ENCODE data around the gene IQSEC3. TPM values are rescaled to one million over a fixed set of nuclear protein-coding genes. Genes with fewer than 3 reads are reported as not detected.

Gene IQSEC3
- total RNA-seq, 6 donors from 2014 or later = 2.1 to 19.0 (median 8.2) TPM

DNA sequence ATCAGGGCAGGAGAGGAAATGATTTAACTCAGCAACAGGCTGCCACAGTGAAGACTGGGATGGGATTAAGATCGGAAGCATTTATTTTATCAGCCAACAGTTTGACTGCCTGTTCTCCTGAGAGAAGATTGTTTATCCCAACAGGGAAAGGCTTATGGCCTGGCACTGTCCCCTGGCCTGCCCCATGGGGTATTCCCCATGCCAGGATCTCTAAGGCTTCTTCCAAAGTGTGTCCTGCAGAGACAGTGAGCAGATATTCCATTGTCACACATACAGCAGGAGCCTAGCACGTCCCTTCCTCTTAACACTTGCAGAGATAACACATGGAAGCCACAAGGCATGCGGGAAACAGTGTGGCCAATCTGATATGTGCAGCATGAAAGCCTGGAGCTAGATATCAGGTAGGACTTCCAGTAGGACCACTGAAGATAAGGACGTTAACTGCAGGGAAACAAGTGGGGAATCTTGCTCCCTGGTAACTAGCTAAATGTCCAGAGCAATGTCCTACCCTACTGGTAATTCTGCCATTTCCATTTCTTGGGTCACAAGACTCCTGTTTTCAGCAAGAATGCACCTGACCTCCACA lies 48.2 kb downstream of the IQSEC3 start:
- Histone ChIP-seq H3K27me3 (no peaks in the 10 kb centered on the region), H3K4me3 (no peak overlapping the region), H3K27ac (no peak overlapping the region), H3K4me1 (no peaks in the 10 kb centered on the region), H3K36me3 (no peaks in the 10 kb centered on the region), H3K9me3 (no peaks in the 10 kb centered on the region)
- DNase-seq (no peak), ATAC-seq (ENCODE audit: low FRiP score in 2 of 2) (no peak)
- WGBS, 2 donors = 46 to 73% methylated on average over 3 to 4 of the region's 4 CpGs
- TF ChIP-seq POLR2AphosphoS5 (IDR thresholded peaks at IDR 0.05) = no peak
- TF ChIP-seq, protein P1, sequence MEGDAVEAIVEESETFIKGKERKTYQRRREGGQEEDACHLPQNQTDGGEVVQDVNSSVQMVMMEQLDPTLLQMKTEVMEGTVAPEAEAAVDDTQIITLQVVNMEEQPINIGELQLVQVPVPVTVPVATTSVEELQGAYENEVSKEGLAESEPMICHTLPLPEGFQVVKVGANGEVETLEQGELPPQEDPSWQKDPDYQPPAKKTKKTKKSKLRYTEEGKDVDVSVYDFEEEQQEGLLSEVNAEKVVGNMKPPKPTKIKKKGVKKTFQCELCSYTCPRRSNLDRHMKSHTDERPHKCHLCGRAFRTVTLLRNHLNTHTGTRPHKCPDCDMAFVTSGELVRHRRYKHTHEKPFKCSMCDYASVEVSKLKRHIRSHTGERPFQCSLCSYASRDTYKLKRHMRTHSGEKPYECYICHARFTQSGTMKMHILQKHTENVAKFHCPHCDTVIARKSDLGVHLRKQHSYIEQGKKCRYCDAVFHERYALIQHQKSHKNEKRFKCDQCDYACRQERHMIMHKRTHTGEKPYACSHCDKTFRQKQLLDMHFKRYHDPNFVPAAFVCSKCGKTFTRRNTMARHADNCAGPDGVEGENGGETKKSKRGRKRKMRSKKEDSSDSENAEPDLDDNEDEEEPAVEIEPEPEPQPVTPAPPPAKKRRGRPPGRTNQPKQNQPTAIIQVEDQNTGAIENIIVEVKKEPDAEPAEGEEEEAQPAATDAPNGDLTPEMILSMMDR (IDR thresholded peaks at IDR 0.05) = no peak
- no peak for TF ChIP-seq EP300 (IDR thresholded peaks at IDR 0.05)
- no peak for TF ChIP-seq POLR2A (IDR thresholded peaks at IDR 0.05)

DNA sequence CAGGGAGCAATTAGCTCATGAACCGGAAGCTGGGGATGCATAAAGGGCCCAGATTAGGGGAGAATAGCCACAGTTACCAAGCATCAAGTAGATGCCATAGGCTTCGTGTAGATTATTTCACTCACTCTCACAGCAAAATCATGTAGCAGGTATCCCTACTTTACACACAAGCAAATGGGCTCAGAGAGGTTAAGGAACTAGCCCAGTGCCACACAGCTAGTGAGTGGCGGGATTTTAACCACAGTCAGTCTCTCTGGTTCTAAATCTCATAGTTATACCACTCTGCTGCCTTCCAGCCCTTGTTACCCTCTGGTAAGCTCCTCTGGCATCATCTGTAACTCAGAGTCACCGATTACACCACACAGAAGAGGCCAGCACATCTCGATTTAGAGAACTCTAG lies 49.0 kb downstream of the IQSEC3 start:
- Histone ChIP-seq H3K9me3 (no peaks in the 10 kb centered on the region), H3K4me1 (no peaks in the 10 kb centered on the region), H3K27me3 (no peaks in the 10 kb centered on the region), H3K36me3 (no peaks in the 10 kb centered on the region), H3K4me3 (no peak overlapping the region), H3K27ac (no peak overlapping the region)
- TF ChIP-seq POLR2AphosphoS5 (IDR thresholded peaks at IDR 0.05) (no peak), EP300 (IDR thresholded peaks at IDR 0.05) (no peak)
- TF ChIP-seq, protein P1 (IDR thresholded peaks at IDR 0.05) = no peak
- DNase-seq (no peak), ATAC-seq (ENCODE audit: low FRiP score in 2 of 2) (no peak)
- WGBS, 2 donors = 77 to 85% methylated on average over 5 of the region's 5 CpGs

DNA sequence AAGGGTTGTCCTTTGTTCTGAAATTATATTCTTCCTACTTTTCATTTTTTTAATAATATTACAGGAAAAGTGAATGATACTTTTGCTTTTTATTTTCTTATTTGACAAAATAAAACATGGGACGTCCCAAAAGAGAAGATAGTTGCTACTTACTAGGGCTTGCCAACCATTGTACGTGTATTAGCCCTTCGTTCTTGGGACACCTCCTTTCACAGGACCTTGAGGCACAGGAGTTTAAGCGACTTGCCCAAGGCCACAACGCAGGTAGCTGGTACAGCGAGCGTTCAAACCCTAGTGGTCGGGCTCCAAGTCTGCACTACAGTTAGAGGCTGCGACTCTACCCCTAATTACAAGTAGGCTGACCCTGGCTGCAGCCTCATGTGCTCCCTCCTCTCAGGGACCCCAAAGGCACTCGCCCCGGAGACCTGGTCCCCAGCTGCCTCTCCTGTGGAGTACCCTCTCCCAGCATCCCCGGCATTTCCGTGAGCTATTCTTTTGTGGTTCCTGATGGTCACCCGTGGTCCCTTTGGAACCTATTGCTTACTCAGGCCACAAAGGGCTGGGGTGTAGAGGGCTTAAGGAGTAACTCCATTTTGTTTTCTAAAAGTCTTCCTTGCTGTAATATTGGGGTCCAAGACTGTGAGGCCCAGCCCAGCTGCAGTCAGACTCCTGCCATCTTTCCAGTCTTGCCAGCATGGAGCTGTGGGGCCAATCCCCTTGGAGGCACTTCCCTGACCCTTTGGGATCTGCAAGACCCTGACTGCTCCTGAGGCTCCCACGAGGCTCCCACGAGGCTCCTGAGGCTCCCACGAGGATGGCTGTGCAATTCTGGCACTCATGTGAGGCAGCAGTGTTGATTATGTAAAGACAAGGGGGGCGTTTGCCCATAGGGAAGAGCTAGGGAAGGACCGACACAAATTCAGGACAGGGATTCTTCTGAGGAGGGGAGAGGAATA lies 49.7 kb downstream of the IQSEC3 start:
- no peaks in the 10 kb centered on the region for H3K9me3 ChIP-seq
- DNase-seq (no peak), ATAC-seq (ENCODE audit: low FRiP score in 2 of 2) (no peak)
- WGBS, 2 donors = 76 to 80% methylated on average over 17 to 19 of the region's 19 CpGs
- TF ChIP-seq, protein P1 (IDR thresholded peaks at IDR 0.05) = no peak
- no peak for TF ChIP-seq EP300 (IDR thresholded peaks at IDR 0.05)
- no peak for TF ChIP-seq POLR2AphosphoS5 (IDR thresholded peaks at IDR 0.05)
- no peak for TF ChIP-seq POLR2A (IDR thresholded peaks at IDR 0.05)
- H3K4me1 ChIP-seq = no peaks in the 10 kb centered on the region
- no peak overlapping the region for H3K4me3 ChIP-seq
- H3K27ac ChIP-seq = no peak overlapping the region
- H3K27me3 ChIP-seq = no peaks in the 10 kb centered on the region
- H3K36me3 ChIP-seq = no peaks in the 10 kb centered on the region

DNA sequence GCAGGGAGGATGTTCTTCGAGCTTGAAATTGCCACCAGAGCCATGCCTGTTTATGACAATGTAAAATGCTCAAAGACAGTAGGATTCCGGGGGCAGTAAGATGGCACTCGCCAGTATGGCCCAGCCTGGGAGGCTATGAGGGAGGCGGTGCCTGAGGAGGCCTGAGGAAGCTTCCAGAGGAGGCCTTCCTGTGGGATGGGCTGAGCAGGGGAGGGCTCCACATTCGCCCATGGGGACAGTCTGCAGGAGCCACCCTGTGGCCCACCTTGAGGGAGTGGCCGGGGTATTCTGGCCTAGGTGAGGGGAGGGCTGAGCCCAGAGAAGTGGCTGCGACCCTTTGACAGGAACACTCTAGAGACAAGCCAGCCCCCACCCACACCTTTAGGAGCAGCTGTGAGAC lies 50.7 kb downstream of the IQSEC3 start:
- DNase-seq (no peak), ATAC-seq (ENCODE audit: low FRiP score in 2 of 2) (no peak)
- H3K27ac ChIP-seq = no peak overlapping the region
- no peak overlapping the region for H3K4me3 ChIP-seq
- no peaks in the 10 kb centered on the region for H3K27me3 ChIP-seq
- 77 to 81% methylated on average over 7 of the region's 7 CpGs for WGBS, 2 donors
- H3K9me3 ChIP-seq = no peaks in the 10 kb centered on the region
- no peaks in the 10 kb centered on the region for H3K4me1 ChIP-seq
- TF ChIP-seq POLR2AphosphoS5 (IDR thresholded peaks at IDR 0.05) (no peak), POLR2A (IDR thresholded peaks at IDR 0.05) (no peak), EP300 (IDR thresholded peaks at IDR 0.05) (no peak)
- TF ChIP-seq, protein P1 (IDR thresholded peaks at IDR 0.05) = no peak
- H3K36me3 ChIP-seq = no peaks in the 10 kb centered on the region

Measured in upper lobe of left lung (tissue), 6 donors.